Kidney (tissue), 14 donors: ENCODE results near the gene MYLK2. TPM values are rescaled to one million over a fixed set of nuclear protein-coding genes. Genes with fewer than 3 reads are reported as not detected.
A peak's percentile ranks its signal among the peaks of the same experiment; 100 is the strongest.

Experiments used
- DNase-seq, 5 donors: peaks; one replicate each; pipeline ENCODE4 v3.0.0-alpha.2; 2013 to 2020
- FAIRE-seq: peaks from 2 replicates; lab custom pipeline; 2012; peaks lifted over from hg19 to GRCh38; lab: Jason Lieb, UNC
- H3K27ac ChIP-seq, 2 donors: one replicate each; pipeline ENCODE4 v1.7.0; 2013; ENCODE audit warnings: low read depth in 2 of 2, low read length in 2 of 2, inconsistent platforms in 1 of 2
- H3K27me3 ChIP-seq: one replicate; pipeline ENCODE4 v1.7.1; 2013; ENCODE audit warnings: low read length, inconsistent platforms; ENCODE audit not compliant: control insufficient read depth, insufficient read depth
- H3K36me3 ChIP-seq, 3 donors: one replicate each; pipeline versions ENCODE4 v1.7.0 to v1.7.1; 2013; ENCODE audit warnings: low read length in 3 of 3, control low read depth in 1 of 3, inconsistent platforms in 1 of 3; ENCODE audit not compliant: insufficient read depth in 3 of 3, control insufficient read depth in 2 of 3
- H3K4me1 ChIP-seq, 3 donors: one replicate each; pipeline versions ENCODE4 v1.7.0 to v1.7.1; 2013; ENCODE audit warnings: low read length in 3 of 3, inconsistent platforms in 1 of 3, low read depth in 1 of 3; ENCODE audit not compliant: control insufficient read depth in 2 of 3, insufficient read depth in 2 of 3
- H3K4me3 ChIP-seq, 3 donors: one replicate each; pipeline versions ENCODE4 v1.7.0 to v1.8.1; 2013; ENCODE audit warnings: low read length in 3 of 3, control low read depth in 1 of 3, inconsistent platforms in 1 of 3
- H3K9ac ChIP-seq, 3 donors: one replicate each; pipeline versions ENCODE4 v1.7.0 to v1.7.1; 2013; ENCODE audit warnings: low read length in 3 of 3, control low read depth in 1 of 3, inconsistent platforms in 1 of 3
- H3K9me3 ChIP-seq, 3 donors: one replicate each; pipeline versions ENCODE4 v1.7.0 to v1.7.1; 2013; ENCODE audit warnings: low read length in 3 of 3, control low read depth in 1 of 3, inconsistent platforms in 1 of 3; ENCODE audit not compliant: control insufficient read depth in 2 of 3, insufficient read depth in 1 of 3
- CTCF ChIP-seq: IDR thresholded peaks from 3 replicates; pipeline ENCODE4 v1.5.1; 2012; ENCODE audit warnings: mild to moderate bottlenecking, moderate library complexity, borderline replicate concordance; ENCODE audit not compliant: insufficient read depth; ENCODE audit errors: extremely low read depth
- intact Hi-C: fragments of 100-400 bp; cut with DNase I; formaldehyde crosslinking; loops from one replicate; pipeline ENCODE4 v1.11.1; 2022
- polyA plus RNA-seq: library from polyadenylated mRNA; stranded (reverse); fragments of 350-450 nt; fragmentation: Illumina TruSeq; extraction: RNeasy Lipid Tissue Mini Kit (QIAGEN cat#74804); gene quantifications from one replicate; pipeline ENCODE4 v1.2.3, GENCODE V29; 2014; ENCODE audit warnings: low read depth, low replicate concordance; ENCODE audit not compliant: insufficient read depth
- total RNA-seq: library from RNA; stranded (reverse); fragmentation: NEBNext Ultra II Directional; extraction: Animal tissue kit (Norgen Biotek cat#: 25700); gene quantifications from one replicate; pipeline ENCODE4 v1.2.1, GENCODE V29; 2021
- donor health status: control.
- donor health status: control.
- donor health status: control.
- donor health status: control.
- donor health status: control.
- donor health status: DM: yes; HTN: yes; CAD: no.
- donor health status: Normal renal cell carcinoma (clear cell type).

The MYLK2 gene
- total and polyA plus RNA-seq, 2 donors from 2014 or later: not detected

DNA sequence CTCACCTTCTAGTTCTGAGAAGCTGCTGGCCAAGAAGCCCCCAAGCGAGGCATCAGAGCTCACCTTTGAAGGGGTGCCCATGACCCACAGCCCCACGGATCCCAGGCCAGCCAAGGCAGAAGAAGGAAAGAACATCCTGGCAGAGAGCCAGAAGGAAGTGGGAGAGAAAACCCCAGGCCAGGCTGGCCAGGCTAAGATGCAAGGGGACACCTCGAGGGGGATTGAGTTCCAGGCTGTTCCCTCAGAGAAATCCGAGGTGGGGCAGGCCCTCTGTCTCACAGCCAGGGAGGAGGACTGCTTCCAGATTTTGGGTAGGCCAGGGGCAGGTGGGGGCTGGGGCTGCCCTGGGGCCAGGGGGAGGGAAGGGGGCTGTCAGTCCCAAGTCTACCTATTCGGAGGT lies 2.3 kb downstream of the MYLK2 start:
- FAIRE-seq (no peak), DNase-seq (no peak)
- H3K9ac ChIP-seq: no peak overlapping the region
- H3K27me3 ChIP-seq: no peaks in the 10 kb centered on the region
- intact Hi-C loops: loop anchor here (10.0 kb wide), 1 partner anchor 133 kb away; the partner anchor contains the start of gene PDRG1
- no peak overlapping the region for H3K4me3 ChIP-seq
- no peaks in the 10 kb centered on the region for H3K36me3 ChIP-seq
- H3K9me3 ChIP-seq: no peaks in the 10 kb centered on the region
- peaks cover 0 to 3% (median 2%) of the 10 kb centered on the region in 3 donors for H3K4me1 ChIP-seq
- no peak overlapping the region for H3K27ac ChIP-seq
- TF ChIP-seq CTCF: no peak

DNA sequence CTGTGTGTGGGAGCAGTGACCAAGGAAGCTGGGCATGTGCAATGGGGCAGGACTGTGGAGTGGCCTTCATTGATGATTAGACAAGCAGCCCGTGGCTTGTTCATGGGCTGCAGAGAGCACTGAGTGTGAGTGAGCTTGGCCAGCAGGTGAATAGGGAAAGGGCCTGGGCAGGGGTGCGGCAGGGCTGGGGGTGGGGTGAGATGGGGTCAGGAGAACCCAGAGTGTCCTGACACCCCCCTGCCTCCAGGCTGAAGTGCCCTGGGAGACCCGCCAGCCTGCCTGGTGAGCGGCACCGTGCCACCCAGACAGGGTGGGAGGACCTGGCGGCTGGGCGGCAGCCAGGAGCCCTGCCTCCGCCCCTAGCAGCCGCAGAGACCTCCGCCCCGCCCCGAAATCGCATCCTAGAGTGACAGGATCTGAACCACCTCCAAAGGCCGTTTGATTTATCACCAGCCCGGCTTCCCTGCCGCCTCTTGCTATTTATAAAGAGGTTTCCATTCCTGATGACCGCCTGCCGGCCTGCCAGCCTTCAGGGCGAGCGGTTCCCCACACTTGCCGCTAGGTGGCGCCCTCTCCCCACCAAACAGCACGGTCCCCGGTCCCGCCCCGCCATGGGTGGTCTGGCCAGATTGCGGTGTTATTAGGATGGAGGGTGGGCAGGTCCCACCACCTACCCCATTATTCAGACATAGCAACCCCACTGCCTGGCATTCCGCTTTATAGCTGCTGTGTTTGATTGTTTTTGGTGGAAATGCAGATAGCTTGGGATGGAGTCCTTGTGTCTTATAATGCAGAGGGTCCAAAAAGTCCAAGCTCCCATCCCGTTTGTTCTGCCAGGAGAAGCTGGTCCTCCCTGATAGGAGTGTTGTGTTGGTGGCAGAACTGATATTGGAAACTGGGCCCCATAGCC lies 3.5 kb downstream of the MYLK2 start:
- TF ChIP-seq CTCF: peak; percentile 96
- peak; percentile 88 to 94 (median 93) for DNase-seq
- Histone ChIP-seq H3K27me3 (no peaks in the 10 kb centered on the region), H3K27ac (no peak overlapping the region), H3K9me3 (no peaks in the 10 kb centered on the region), H3K4me1 (peaks cover 0 to 3% (median 2%) of the 10 kb centered on the region in 3 donors), H3K9ac (no peak overlapping the region), H3K4me3 (peak overlapping the region in 1 of 3 donors; percentile 17), H3K36me3 (no peaks in the 10 kb centered on the region)
- FAIRE-seq: no peak
- intact Hi-C loops: loop anchor here (10.0 kb wide), 1 partner anchor 132 kb away; the partner anchor contains the start of gene PDRG1

- intact Hi-C loops: loop anchor here (10.0 kb wide), 1 partner anchor 131 kb away; the partner anchor contains the start of gene PDRG1
- H3K9me3 ChIP-seq: no peaks in the 10 kb centered on the region
- no peak overlapping the region for H3K27ac ChIP-seq
- H3K27me3 ChIP-seq: no peaks in the 10 kb centered on the region
- H3K36me3 ChIP-seq: no peaks in the 10 kb centered on the region
- H3K9ac ChIP-seq: no peak overlapping the region
- FAIRE-seq (no peak), DNase-seq (peak in 1 of 5 donors; percentile 61)
- H3K4me1 ChIP-seq: peaks cover 0 to 3% (median 2%) of the 10 kb centered on the region in 3 donors
- no peak for TF ChIP-seq CTCF
- H3K4me3 ChIP-seq: no peak overlapping the region
Observed at GRCh38 chr20:31823360-31824124, 4.4 kb downstream of the MYLK2 start.
